HCT116 (cell line): Measurements from ENCODE around the gene LGMN. TPM values are rescaled to one million over a fixed set of nuclear protein-coding genes. Genes with fewer than 3 reads are reported as not detected.
"Not testable (repeated sequence)": the region's sequence is repeated elsewhere in the genome, so short reads cannot be mapped to it uniquely, and the experiment has no call there.

ENCODE experiments used
- ATAC-seq: fragments of 200-7000 bp; cut with Tn5 transposase; 2 replicates; pipeline ENCODE4 v1.9.1; 2020; ENCODE audit warnings: mild to moderate bottlenecking, moderate library complexity
- BruUV-seq: library from RNA; stranded (reverse); fragments of 400-500 nt; replicated peaks from 2 replicates; lab custom pipeline; 2021; lab: Mats Ljungman, UMichigan
- CTCF ChIA-PET: fragments of 300-600 bp; sonication (Branson Sonifier 250); formaldehyde crosslinking; loops from one replicate; lab custom pipeline; 2021; ENCODE audit warnings: antibody characterized with exemption; lab: Charles Lee
- POLR2A ChIA-PET: fragments of 300-600, 350-600 bp; sonication (Branson Sonifier 250); formaldehyde crosslinking; loops from one replicate; lab custom pipeline; 2021; ENCODE audit warnings: antibody characterized with exemption; lab: Charles Lee
- RAD21 ChIA-PET, 2 experiments: fragments of 300-600 bp; sonication (Branson Sonifier 250); formaldehyde crosslinking; loops; one replicate each; lab custom pipeline; 2023; ENCODE audit warnings: low total read pairs in 2 of 2; ENCODE audit not compliant: uncharacterized antibody in 2 of 2, unreplicated experiment in 2 of 2, low non-redundant PET in 1 of 2; lab: Charles Lee
- DNase-seq: peaks from one replicate; pipeline ENCODE4 v3.0.0-alpha.2; 2010; ENCODE audit warnings: low read depth, low spot score
- H2AFZ ChIP-seq: fragments of 200-600 bp; shearing (Covaris generic), sonication (generic); 2 replicates; pipeline ENCODE4 v1.6.1; 2017; ENCODE audit warnings: low read depth, mixed run types, mixed read lengths, antibody characterized with exemption, low read length; ENCODE audit not compliant: poor library complexity, severe bottlenecking
- H3K27ac ChIP-seq: 2 replicates; pipeline ENCODE4 v1.5.1; 2012; ENCODE audit warnings: low read depth, low read length
- H3K27me3 ChIP-seq: fragments of 200-600 bp; sonication (generic); 2 replicates; pipeline ENCODE4 v1.6.1; 2016; ENCODE audit warnings: mixed run types, low read length, mixed read lengths; ENCODE audit not compliant: insufficient read depth
- H3K36me3 ChIP-seq, 2 experiments: fragments of 200-500 bp in 1 of 2; fragments of 200-600 bp in 1 of 2; sonication (Bioruptor generic) in 1 of 2; sonication (generic) in 1 of 2; 2 replicates each; pipeline versions ENCODE4 v1.5.1 to v1.6.1; 2014 to 2016; ENCODE audit warnings: low read length in 2 of 2, inconsistent platforms in 1 of 2, mixed read lengths in 1 of 2, mixed run types in 1 of 2; ENCODE audit not compliant: insufficient read depth in 2 of 2, control insufficient read depth in 1 of 2
- H3K4me1 ChIP-seq, 2 experiments: fragments of 200-600 bp in 1 of 2; sonication (generic) in 1 of 2; 2 replicates each; pipeline versions ENCODE4 v1.5.1 to v1.6.1; 2012 to 2017; ENCODE audit warnings: low read length in 2 of 2, inconsistent platforms in 1 of 2, mild to moderate bottlenecking in 1 of 2, mixed read lengths in 1 of 2, mixed run types in 1 of 2, moderate library complexity in 1 of 2; ENCODE audit not compliant: insufficient read depth in 2 of 2, control insufficient read depth in 1 of 2
- H3K4me2 ChIP-seq: fragments of 200-600 bp; sonication (generic); 2 replicates; pipeline ENCODE4 v1.6.1; 2017; ENCODE audit warnings: mixed run types, low read length, mixed read lengths
- H3K4me3 ChIP-seq, 2 experiments: fragments of 200-600 bp in 1 of 2; sonication (generic) in 1 of 2; replicated peaks in 1 of 2; 2 replicates each; pipeline ENCODE4 v1.5.1; 2011 to 2016; ENCODE audit warnings: low read length in 2 of 2, control low read depth in 1 of 2, low read depth in 1 of 2, mild to moderate bottlenecking in 1 of 2, mixed read lengths in 1 of 2, mixed run types in 1 of 2
- H3K79me2 ChIP-seq: fragments of 200-600 bp; sonication (generic); 2 replicates; pipeline ENCODE4 v1.6.1; 2017; ENCODE audit warnings: mild to moderate bottlenecking, mixed run types, low read length, moderate library complexity, mixed read lengths; ENCODE audit not compliant: insufficient read depth
- H3K9ac ChIP-seq: fragments of 200-600 bp; sonication (generic); 2 replicates; pipeline ENCODE4 v1.6.1; 2016; ENCODE audit warnings: low read length, mixed read lengths
- H3K9me2 ChIP-seq: fragments of 200-600 bp; sonication (generic), shearing (Covaris generic); 2 replicates; pipeline ENCODE4 v1.6.1; 2017; ENCODE audit warnings: mixed run types, mild to moderate bottlenecking, moderate library complexity; ENCODE audit not compliant: insufficient read depth
- H3K9me3 ChIP-seq, 2 experiments: fragments of 200-500 bp in 1 of 2; fragments of 200-600 bp in 1 of 2; sonication (Bioruptor generic) in 1 of 2; sonication (generic) in 1 of 2; 2 replicates each; pipeline ENCODE4 v1.6.1; 2014 to 2017; ENCODE audit warnings: low read length in 2 of 2, mixed read lengths in 2 of 2, inconsistent platforms in 1 of 2, low read depth in 1 of 2, mild to moderate bottlenecking in 1 of 2, mixed run types in 1 of 2, moderate library complexity in 1 of 2; ENCODE audit not compliant: control insufficient read depth in 1 of 2, insufficient read depth in 1 of 2
- H4K20me1 ChIP-seq: fragments of 200-600 bp; sonication (generic), shearing (Covaris generic); 2 replicates; pipeline ENCODE4 v1.6.1; 2017; ENCODE audit warnings: mixed run types, mild to moderate bottlenecking, moderate library complexity; ENCODE audit not compliant: insufficient read depth
- CBX3 ChIP-seq: IDR thresholded peaks from 2 replicates; pipeline ENCODE4 v1.6.1; 2012; ENCODE audit warnings: low read depth
- CEBPB ChIP-seq: IDR thresholded peaks from 2 replicates; pipeline ENCODE4 v1.6.1; 2012; ENCODE audit warnings: low read depth
- CTCF ChIP-seq, 3 experiments: fragments of 200-600 bp in 1 of 3; sonication (generic) in 1 of 3; IDR thresholded peaks in 2 of 3; conservative IDR thresholded peaks in 1 of 3; 2 replicates each; pipeline ENCODE4 v1.5.1; 2012 to 2017; ENCODE audit warnings: low read depth in 2 of 3, low read length in 2 of 3, antibody characterized with exemption in 1 of 3, borderline replicate concordance in 1 of 3, control low read depth in 1 of 3, mild to moderate bottlenecking in 1 of 3, mixed read lengths in 1 of 3, mixed run types in 1 of 3, moderate library complexity in 1 of 3; ENCODE audit not compliant: insufficient read depth in 1 of 3
- RAD21 ChIP-seq: IDR thresholded peaks from 2 replicates; pipeline ENCODE4 v1.6.1; 2012; ENCODE audit warnings: low read depth, mild to moderate bottlenecking
- SIN3A ChIP-seq: IDR thresholded peaks from 2 replicates; pipeline ENCODE4 v1.6.1; 2012; ENCODE audit warnings: low read depth
- SP1 ChIP-seq: IDR thresholded peaks from 2 replicates; pipeline ENCODE4 v1.6.1; 2012; ENCODE audit warnings: low read depth
- SRF ChIP-seq: IDR thresholded peaks from 2 replicates; pipeline ENCODE4 v1.6.1; 2012; ENCODE audit warnings: low read depth
- ZBTB33 ChIP-seq: IDR thresholded peaks from 2 replicates; pipeline ENCODE4 v1.6.1; 2011; ENCODE audit warnings: mild to moderate bottlenecking, low read length, moderate library complexity; ENCODE audit not compliant: insufficient replicate concordance; ENCODE audit errors: extremely low read depth
- intact Hi-C: fragments of 100-400 bp; cut with micrococcal nuclease; formaldehyde crosslinking; loops from 2 replicates; pipeline ENCODE4 v1.10.0; 2022
- total RNA-seq: library from RNA; stranded (reverse); gene quantifications from one replicate; pipeline ENCODE4 v1.2.1, GENCODE V29; 2021; ENCODE audit not compliant: unreplicated experiment

The LGMN gene
- total RNA-seq, 1 experiment from 2014 or later: 44.9 TPM

GRCh38 chr14:92714739-92715307, 33.6 kb downstream of the LGMN start:
- peak; percentile 82 to 91 (median 84) for TF ChIP-seq CTCF (IDR thresholded peaks at IDR 0.05 in 2 of 3, conservative IDR thresholded peaks at IDR 0.05 in 1 of 3; ENCODE audit: borderline replicate concordance in 1 of 3, insufficient read depth in 1 of 3, low read depth in 2 of 3, low read length in 2 of 3)
- peak; percentile 87 for TF ChIP-seq RAD21
- not testable (repeated sequence) for H3K9me3 ChIP-seq, H3K79me2 ChIP-seq, BruUV-seq, H3K27ac ChIP-seq, H3K27me3 ChIP-seq, H3K4me1 ChIP-seq, H4K20me1 ChIP-seq, H3K9me2 ChIP-seq, H2AFZ ChIP-seq, H3K36me3 ChIP-seq, H3K4me2 ChIP-seq, H3K4me3 ChIP-seq, H3K9ac ChIP-seq
- intact Hi-C loops: loop anchor here (1.0 kb wide), 1 partner anchor 68 kb away; no protein-coding TSS in a partner anchor
- ChIA-PET POLR2A (interaction anchor here (0.6 kb wide), 1 partner anchor 40 kb away, joined by 3 read pairs; no protein-coding TSS in a partner anchor), CTCF (interaction anchor here (0.8 to 3.7 kb wide), 5 partner anchors 11 to 445 kb away, joined by 3 to 27 read pairs (median 4); no protein-coding TSS in a partner anchor), RAD21 (interaction anchor here (0.7 to 1.3 kb wide), 3 partner anchors 68 to 70 kb away, joined by 3 to 5 read pairs (median 3); no protein-coding TSS in a partner anchor)
- ATAC-seq (peak; percentile 97), DNase-seq (peak; percentile 52)

GRCh38 chr14:92712654-92713051, 35.8 kb downstream of the LGMN start:
- H4K20me1 ChIP-seq: no peaks in the 10 kb centered on the region
- H3K79me2 ChIP-seq: no peaks in the 10 kb centered on the region
- ChIA-PET POLR2A (interaction anchor here (1.4 kb wide), 1 partner anchor 36 kb away, joined by 3 read pairs; the partner anchor contains the start of gene LGMN), RAD21 (no interaction called here), CTCF (interaction anchor here (1.2 kb wide), 1 partner anchor 23 kb away, joined by 3 read pairs; no protein-coding TSS in a partner anchor)
- DNase-seq (no peak), ATAC-seq (no peak)
- TF ChIP-seq CEBPB (no peak), CBX3 (no peak), ZBTB33 (no peak), SIN3A (no peak), SP1 (no peak), SRF (no peak)
- H3K4me3 ChIP-seq: no peak overlapping the region
- BruUV-seq: no TSS peak
- peaks cover 6 to 14% of the 10 kb centered on the region in 2 experiments for H3K4me1 ChIP-seq
- H3K4me2 ChIP-seq: no peak overlapping the region
- peaks cover 3 to 4% of the 10 kb centered on the region in 2 experiments; a peak in 2 of 4 replicates for H3K36me3 ChIP-seq
- H3K27ac ChIP-seq: no peak overlapping the region
- H3K27me3 ChIP-seq: no peaks in the 10 kb centered on the region
- H2AFZ ChIP-seq: no peak overlapping the region
- no peaks in the 10 kb centered on the region for H3K9me3 ChIP-seq
- H3K9ac ChIP-seq: no peak overlapping the region
- intact Hi-C loops: no loop called here
- H3K9me2 ChIP-seq: no peaks in the 10 kb centered on the region
